DMS53 (cell line): ENCODE results near the gene SNX22.
A peak's percentile ranks its signal among the peaks of the same experiment; 100 is the strongest.
"Not testable (repeated sequence)": the region's sequence is repeated elsewhere in the genome, so short reads cannot be mapped to it uniquely, and the experiment has no call there.

Experiments
- DNase-seq: peaks from one replicate; lab custom pipeline; 2025; lab: John Stamatoyannopoulos, UW

SNX22 gene

DNA sequence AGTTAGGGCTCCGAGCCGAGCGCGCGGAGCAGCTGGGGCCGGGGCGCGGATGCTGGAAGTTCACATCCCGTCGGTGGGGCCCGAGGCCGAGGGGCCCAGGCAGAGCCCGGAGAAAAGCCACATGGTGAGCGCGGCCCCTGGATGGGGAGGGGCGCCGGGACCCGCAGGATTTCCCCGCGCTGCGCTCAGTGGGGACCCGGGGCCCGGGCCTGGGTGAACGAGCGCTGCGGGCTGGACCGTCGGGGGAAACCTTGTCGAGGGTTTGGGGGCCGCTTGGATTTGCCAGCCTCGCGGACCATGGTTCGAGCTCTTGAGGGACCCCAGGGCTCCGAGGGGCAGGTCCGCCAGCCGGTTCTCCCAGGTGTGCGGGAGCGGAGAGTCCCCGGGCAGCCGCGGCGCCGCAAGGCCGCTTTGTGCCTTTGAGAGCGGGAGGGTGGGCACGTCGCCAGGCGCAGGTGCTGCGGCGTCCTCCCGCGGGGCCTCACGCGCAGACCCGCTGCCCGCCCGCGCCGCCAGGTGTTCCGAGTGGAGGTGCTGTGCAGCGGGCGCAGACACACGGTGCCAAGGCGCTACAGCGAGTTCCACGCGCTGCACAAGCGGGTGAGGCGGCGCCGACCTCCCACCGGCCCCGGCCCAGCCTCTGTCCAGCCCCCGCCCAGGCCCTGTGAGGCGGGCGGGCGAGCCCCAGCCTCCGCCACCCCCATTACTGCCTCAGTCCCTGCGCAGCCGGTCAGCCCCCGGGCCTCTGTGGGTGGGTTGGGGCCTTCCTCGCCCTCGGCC is at the start of gene SNX22:
Gene SNX22, plus strand, starts transcription at position 5 of the 780 bp plus-strand sequence. Its CDS starts 45 bp downstream, at position 50.
- peak; percentile 61 for DNase-seq

- DNase-seq = no peak
Observed at GRCh38 chr15:64102497-64102896, 49.0 kb upstream of the SNX22 start.

DNA sequence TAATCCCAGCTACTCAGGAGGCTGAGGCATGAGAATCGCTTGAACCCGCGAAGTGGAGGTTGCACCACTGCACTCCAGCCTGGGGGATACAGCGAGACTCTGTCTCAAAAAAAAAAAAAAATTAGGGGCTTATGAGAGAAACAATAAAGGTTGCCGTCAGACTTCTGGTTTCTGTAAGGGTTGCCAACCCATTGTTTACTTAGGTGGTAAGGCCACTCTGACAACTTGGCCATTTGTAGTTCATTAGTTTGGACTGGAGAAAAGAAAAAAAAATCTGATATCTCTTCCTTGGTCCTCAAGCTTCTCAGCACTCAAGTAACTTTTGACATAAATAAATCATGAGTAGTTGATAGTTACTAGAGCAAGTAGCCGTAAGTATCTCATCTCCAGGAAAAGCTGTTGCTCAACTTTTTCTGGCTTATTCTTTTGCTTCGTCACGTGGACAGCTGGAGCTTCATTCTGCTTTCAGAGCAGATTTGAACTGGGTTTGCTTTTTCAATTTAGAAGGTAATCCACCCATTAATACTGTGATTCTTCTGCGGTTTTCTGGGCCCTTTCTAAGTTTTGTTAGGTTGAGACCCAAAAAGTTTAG is 46.3 kb upstream of the SNX22 start:
- no peak for DNase-seq

DNA sequence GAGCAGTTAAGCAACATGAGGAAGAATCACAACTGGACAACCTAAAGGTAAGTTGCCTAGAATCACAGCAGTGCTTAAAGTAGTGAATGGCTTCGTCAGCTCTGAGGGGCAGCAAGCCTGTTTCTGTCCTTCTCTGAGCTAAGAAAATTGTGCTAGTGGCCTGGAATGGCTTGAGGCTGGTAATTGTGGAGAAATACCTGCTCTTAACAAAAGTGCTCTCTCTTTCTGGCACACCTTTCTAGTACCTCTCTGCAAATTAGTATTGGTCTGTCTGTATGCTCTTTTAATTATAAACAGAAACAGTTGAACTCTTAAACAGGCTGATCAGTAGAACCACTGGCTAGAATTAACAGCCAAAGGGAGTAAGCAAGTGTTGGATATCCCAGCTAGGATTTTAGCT is 44.2 kb upstream of the SNX22 start:
- no peak for DNase-seq

DNA sequence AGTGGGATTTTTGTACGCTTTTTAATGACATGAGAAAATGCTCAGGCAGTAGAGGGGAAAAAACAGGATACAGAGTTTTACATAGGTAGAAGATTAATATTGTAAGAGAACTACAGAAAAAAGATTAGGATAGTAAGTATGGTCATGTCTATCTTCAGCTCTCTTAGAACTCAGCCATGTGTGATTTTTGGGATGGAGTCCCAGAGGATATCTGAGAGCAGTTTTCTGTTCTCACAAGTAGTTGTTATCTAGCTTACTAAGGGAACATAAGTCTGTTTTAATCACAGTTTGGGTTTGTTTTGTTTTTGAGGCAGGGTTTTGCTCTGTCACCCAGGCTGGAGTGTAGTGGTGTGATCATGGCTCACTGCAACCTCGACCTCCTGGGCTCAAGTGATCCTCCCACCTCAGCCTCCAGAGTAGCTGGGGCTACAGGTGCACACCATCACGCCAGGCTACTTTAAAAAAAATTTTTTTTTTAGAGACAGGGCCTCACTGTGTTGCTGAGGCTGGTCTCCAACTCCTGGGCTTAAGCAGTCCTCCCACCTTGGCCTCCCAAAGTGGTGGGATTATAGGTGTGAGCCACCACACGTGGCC is 41.3 kb upstream of the SNX22 start:
- not testable (repeated sequence) for DNase-seq

GRCh38 chr15:64110950-64111678 is 40.4 kb upstream of the SNX22 start:
- no peak for DNase-seq

GRCh38 chr15:64111679-64112050 is 39.9 kb upstream of the SNX22 start:
- no peak for DNase-seq

DNA sequence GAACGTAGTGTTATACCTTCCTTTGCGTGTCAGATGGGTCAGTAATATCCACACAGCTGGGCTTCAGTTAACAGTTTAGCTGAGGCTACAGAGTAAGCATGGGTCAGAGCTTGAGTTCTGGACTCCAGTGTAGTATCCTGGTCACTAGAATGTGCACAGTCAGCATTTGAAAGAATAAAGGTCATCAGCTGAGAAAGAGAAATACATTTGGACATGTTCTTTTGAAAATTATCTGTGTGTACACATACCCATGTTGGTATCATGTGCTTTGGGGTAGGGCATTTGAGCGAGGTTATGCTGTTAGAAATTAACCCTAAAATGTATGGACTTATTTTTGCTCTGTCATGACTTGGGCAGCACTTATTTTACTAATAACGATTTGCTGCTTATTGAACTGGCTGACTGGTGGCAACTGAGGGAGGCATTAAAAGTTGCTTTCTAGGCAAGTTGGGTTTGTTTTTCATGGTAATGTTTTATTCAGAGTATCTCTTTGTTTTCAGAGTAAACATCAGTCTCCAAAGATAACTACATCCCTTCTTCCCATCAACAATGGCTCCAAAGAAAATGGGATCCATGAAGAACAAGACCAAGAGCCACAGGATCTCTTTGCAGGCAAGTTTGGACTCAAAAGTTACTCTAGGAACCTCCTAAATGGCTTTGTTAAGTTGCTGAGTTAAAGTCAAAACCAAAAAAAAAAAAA is 39.3 kb upstream of the SNX22 start:
- no peak for DNase-seq

DNA sequence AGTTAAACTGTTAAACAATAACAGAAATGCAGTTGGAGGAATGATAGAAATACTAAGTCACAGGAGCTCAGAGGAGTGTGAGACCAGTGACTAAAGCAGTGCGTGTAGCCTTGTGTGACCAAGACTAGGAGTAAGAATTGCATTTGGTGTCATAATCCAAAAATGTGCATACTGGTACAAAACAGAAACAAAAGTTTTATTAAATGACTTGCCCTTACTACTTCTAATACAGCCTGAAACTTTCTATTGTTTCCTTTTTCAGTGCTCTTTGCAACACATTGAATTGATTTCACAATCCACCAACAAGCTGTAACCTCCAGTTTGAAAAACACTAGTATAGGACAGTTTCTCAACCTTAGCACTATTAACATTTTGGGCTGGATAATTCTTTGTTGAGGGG is 38.6 kb upstream of the SNX22 start:
- DNase-seq = no peak

DNA sequence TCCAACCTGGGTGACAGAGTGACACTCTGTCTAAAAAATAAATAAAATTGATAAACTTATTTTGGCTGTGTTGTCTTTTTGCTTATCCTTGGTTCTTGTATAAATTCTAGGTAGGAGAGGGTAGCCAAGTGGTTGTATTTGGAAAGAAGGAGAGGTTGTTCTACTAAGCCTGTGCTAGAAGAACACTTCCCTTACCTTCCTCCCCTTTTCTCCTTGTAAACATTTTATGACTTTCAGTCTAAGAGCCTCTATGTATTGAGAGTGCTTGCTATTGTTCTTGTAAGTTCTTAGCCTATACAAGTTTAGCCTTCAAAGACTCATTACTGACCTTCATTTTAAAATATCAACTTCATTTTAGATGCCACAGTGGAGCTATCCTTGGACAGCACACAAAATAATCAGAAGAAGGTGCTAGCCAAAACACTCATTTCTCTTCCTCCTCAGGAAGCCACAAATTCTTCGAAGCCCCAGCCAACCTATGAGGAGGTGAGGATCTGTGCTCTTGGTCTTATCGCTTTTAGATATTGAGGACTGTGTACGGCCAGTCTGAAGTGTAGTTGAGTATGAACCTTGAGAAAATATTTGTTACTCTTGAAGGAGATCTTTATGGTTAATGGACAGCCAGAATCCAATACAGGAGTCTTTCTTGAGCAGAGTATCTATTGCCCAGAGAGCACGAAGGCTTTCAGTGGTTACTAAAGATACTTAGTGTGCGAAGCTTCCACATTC is 33.6 kb upstream of the SNX22 start:
- no peak for DNase-seq

GRCh38 chr15:64120322-64120721 is 31.2 kb upstream of the SNX22 start:
- not testable (repeated sequence) for DNase-seq

DNA sequence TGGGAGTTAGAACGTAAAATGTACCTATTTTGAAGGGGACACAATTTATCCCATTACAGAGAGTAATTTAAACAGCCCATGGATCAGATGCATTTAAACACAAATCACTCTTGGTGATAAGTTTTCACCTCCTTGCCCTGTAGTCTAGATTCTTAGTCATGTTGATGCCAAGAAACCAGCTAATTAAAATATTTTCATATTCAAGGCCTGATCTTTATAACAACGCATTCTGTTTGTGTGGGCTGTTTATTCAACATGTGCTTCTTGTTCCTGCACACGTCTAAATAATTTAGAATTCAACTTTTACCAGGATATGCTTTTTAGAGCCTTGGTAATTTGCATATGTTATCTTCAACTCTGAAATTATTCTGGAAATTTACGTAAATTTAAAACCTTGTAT is 29.9 kb upstream of the SNX22 start:
- no peak for DNase-seq

- DNase-seq = no peak
Observed at GRCh38 chr15:64122444-64122843, 29.1 kb upstream of the SNX22 start.

GRCh38 chr15:64122936-64123351 is 28.6 kb upstream of the SNX22 start:
- no peak for DNase-seq

GRCh38 chr15:64125978-64126377 is 25.6 kb upstream of the SNX22 start:
- DNase-seq = no peak

DNA sequence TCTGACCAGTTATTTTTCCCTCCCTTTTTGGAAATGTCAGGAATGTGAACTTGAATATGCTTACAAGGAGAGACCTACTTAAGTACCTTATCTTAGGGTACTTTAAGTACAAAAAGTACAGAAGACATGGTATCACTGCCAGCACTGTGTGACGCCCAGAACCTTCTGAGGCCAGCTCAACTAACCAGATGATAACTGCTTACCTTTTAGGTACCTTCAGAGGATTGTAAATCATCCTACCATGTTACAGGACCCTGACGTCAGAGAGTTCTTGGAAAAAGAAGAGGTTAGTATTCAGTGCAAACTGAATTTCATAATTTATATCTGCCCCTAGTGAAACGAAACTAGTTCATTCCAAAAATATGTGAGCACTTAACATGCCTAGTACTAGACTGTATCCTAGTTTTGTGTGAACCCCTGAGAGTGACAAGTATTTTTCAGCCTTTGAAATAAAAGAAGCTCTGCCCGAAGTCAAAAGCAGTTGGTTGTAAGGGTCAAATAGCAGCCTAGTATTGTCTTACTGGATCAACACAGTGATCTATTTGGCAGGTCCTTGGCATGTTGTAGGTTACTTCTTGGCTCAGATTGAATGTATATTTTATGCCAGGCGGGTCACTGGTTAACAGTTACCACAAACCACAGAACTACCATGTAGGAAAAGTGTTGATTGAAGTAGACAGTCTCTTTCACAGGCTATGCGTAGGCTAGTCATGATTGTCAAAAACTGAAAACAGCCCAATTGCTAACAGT is 23.8 kb upstream of the SNX22 start:
- DNase-seq = no peak

GRCh38 chr15:64130159-64130558 is 21.4 kb upstream of the SNX22 start:
- DNase-seq = no peak

DNA sequence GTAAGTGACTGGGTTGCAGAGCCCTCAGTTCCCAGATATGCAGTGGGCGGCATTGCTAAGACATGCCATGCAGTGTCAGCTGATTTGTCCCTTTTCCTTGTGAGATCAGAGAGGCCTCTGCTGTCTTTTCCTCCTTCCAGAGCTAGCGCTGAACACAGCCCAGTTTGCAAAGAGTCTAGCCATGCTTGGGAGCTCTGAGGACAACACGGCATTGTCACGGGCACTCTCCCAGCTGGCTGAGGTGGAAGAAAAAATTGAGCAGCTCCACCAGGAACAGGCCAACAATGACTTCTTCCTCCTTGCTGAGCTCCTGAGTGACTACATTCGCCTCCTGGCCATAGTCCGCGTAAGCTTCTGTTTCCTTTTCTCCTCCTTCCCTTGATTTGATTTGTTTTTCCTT is 20.0 kb upstream of the SNX22 start:
- no peak for DNase-seq

DNA sequence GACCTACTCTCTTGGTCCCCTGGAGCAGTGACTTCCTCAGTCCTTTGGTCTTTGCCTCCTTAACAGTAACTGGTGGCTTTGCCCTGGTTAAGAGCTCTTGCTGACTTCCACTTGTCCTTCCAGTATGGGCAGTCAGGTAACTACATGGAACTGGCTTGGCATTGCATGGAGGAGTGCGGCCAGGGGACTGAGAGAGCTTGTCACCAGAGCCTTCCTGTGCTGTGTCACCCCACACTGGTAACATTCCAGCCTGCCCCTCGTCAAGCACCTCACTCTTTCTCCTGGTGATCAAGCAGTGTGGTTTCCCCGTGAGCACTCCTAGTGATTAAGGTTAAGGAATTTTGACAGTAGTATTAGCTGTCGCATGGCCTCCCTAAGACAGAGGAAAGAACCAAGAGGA is 19.3 kb upstream of the SNX22 start:
- no peak for DNase-seq

DNA sequence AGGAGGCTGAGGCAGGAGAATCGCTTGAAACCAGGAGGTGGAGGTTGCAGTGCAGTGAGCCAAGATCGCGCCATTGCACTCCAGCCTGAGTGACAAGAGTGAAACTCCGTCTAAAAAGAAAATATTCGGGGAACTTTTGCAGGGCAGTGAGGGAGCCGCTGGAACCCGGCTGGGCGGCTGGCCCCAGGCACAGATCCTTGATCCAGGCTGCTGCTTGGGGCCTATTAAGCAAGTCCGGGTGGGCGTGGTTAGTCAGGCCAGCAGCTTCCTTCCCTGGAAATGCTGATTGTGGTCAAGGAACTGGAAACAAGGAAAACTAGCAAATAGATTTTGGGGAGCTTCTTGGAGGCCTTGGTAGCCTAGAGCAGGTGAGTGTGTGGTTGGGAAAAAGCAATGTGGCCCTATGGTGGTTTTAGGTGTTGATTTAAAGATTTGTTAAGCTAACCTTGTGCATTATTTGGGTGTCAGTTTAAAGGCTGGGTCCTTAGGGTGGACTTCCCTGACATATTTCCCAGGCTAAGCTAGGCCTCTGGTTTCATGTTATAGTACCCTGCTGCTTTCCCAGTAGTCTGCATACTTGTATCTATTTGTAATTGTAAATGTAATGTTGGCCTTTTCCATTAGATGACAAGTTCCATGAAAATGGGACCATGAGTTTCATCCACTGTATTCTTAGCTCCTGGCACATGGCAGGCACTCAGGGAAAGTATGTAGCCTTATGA is 17.7 kb upstream of the SNX22 start:
- no peak for DNase-seq
